OCI-LY7 (cell line): ENCODE results near the gene HCST. TPM values are rescaled to one million over a fixed set of nuclear protein-coding genes. Genes with fewer than 3 reads are reported as not detected.

Experiments used
- BruUV-seq: library from RNA; stranded (reverse); fragments of 400-500 nt; replicated peaks from 2 replicates; lab custom pipeline; 2021; lab: Mats Ljungman, UMichigan
- CTCF ChIA-PET: fragments of 300-600 bp; sonication (Branson Sonifier 250); formaldehyde crosslinking; loops from one replicate; lab custom pipeline; 2022; ENCODE audit warnings: antibody characterized with exemption; ENCODE audit not compliant: unreplicated experiment; lab: Charles Lee
- POLR2A ChIA-PET: fragments of 300-600 bp; sonication (Branson Sonifier 250); formaldehyde crosslinking; loops from one replicate; lab custom pipeline; 2022; ENCODE audit warnings: antibody characterized with exemption; lab: Charles Lee
- DNase-seq: peaks from one replicate; pipeline ENCODE4 v3.0.0-alpha.2; 2015; ENCODE audit warnings: low spot score
- H2AFZ ChIP-seq: fragments of 200-600 bp; sonication (generic), shearing (Covaris generic); 2 replicates; pipeline ENCODE4 v1.6.1; 2014; ENCODE audit warnings: mild to moderate bottlenecking, antibody characterized with exemption, low read length, moderate library complexity
- H3K27ac ChIP-seq: fragments of 200-600 bp; sonication (generic); 2 replicates; pipeline ENCODE4 v1.5.1; 2014; ENCODE audit warnings: mixed run types, low read depth, mild to moderate bottlenecking, moderate library complexity, low read length, inconsistent platforms; ENCODE audit not compliant: poor library complexity, severe bottlenecking
- H3K36me3 ChIP-seq: fragments of 200-600 bp; sonication (generic); 2 replicates; pipeline ENCODE4 v1.6.1; 2014; ENCODE audit warnings: mild to moderate bottlenecking, antibody characterized with exemption, low read length, moderate library complexity, mixed read lengths; ENCODE audit not compliant: insufficient read depth
- H3K4me1 ChIP-seq: fragments of 200-600 bp; sonication (generic); 2 replicates; pipeline ENCODE4 v1.5.1; 2014; ENCODE audit warnings: mild to moderate bottlenecking, low read length; ENCODE audit not compliant: insufficient read depth, poor library complexity, severe bottlenecking
- H3K4me2 ChIP-seq: fragments of 200-600 bp; sonication (generic); 2 replicates; pipeline ENCODE4 v1.6.1; 2014; ENCODE audit warnings: mild to moderate bottlenecking, low read length
- H3K4me3 ChIP-seq: fragments of 200-600 bp; sonication (generic); 2 replicates; pipeline ENCODE4 v1.5.1; 2014; ENCODE audit warnings: mild to moderate bottlenecking, low read depth, low read length; ENCODE audit not compliant: poor library complexity, severe bottlenecking
- H3K79me2 ChIP-seq: fragments of 200-600 bp; sonication (generic); 2 replicates; pipeline ENCODE4 v1.6.1; 2016; ENCODE audit warnings: low read depth, mild to moderate bottlenecking, low read length, moderate library complexity, mixed read lengths; ENCODE audit not compliant: insufficient read depth
- H3K9me2 ChIP-seq: fragments of 200-600 bp; sonication (generic); 2 replicates; pipeline ENCODE4 v1.6.1; 2016; ENCODE audit warnings: mild to moderate bottlenecking, low read length, mixed read lengths; ENCODE audit not compliant: insufficient read depth
- H3K9me3 ChIP-seq: fragments of 200-600 bp; sonication (generic); 2 replicates; pipeline ENCODE4 v1.6.1; 2014; ENCODE audit warnings: mild to moderate bottlenecking, mixed run types, low read length, mixed read lengths
- H4K20me1 ChIP-seq: fragments of 200-600 bp; sonication (generic); 2 replicates; pipeline ENCODE4 v1.6.1; 2014; ENCODE audit warnings: mild to moderate bottlenecking, antibody characterized with exemption, low read length, moderate library complexity, mixed read lengths; ENCODE audit not compliant: insufficient read depth
- EZH2phosphoT487 ChIP-seq: fragments of 200-600 bp; sonication (generic); IDR thresholded peaks from 2 replicates; pipeline ENCODE4 v1.6.1; 2018; ENCODE audit warnings: low read depth, borderline replicate concordance, mild to moderate bottlenecking, mixed run types, antibody characterized with exemption, low read length, moderate library complexity, mixed read lengths
- intact Hi-C: fragments of 100-400 bp; cut with micrococcal nuclease; formaldehyde crosslinking; loops from one replicate; pipeline ENCODE4 v1.10.0; 2022; ENCODE audit not compliant: unreplicated experiment
- total RNA-seq, 2 experiments: library from RNA; depleted of rRNA in 1 of 2; stranded (reverse); fragments of >200 nt in 1 of 2; shearing (Covaris generic) in 1 of 2; gene quantifications; 2 replicates each; pipeline ENCODE4 v1.2.3, GENCODE V29; 2014 to 2022
- TF ChIP-seq, protein P1 (sequence below): fragments of 200-600 bp; sonication (generic); conservative IDR thresholded peaks from 2 replicates; pipeline ENCODE4 v1.5.1; 2014; ENCODE audit warnings: mild to moderate bottlenecking, antibody characterized with exemption, low read length, moderate library complexity, mixed read lengths

The HCST gene
- total RNA-seq, 2 experiments from 2014 or later, result 8.1 to 36.0 TPM

DNA sequence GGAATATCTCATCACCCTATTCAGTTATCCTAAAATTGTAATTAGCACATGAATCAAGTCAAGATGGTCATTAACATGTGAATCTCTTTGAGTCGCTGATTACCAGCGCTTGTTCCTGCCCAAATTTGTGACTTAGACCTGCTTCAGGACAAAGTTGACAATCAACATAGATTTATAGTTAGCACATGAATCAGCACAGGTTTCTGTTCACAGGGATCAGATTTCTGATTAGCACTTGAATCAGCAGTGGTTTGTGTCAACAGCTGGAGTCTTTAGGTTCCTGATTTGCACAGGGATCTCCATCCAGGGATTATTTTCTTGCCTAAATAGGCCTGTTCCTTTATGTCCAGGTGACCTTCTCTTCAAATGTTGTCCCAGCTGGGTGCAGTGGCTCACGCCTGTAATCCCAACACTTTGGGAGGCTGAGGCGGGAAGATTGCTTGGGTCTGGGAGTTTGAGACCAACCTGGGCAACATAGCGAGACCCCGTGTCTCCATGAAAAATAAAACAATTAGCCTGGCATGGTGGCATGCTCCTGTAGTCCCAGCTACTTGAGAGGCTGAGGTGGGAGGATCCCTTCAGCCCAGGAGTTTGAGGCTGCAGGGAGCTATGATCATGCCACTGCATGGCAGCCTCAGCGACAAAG, 30.1 kb downstream of the HCST start:
- H3K4me1 ChIP-seq, result peaks cover 12% of the 10 kb centered on the region
- no peak overlapping the region for H3K4me3 ChIP-seq
- CTCF ChIA-PET, result no interaction called here
- intact Hi-C loops, result no loop called here
- no peak overlapping the region for H3K27ac ChIP-seq
- BruUV-seq, result no TSS peak
- TF ChIP-seq, protein P1, sequence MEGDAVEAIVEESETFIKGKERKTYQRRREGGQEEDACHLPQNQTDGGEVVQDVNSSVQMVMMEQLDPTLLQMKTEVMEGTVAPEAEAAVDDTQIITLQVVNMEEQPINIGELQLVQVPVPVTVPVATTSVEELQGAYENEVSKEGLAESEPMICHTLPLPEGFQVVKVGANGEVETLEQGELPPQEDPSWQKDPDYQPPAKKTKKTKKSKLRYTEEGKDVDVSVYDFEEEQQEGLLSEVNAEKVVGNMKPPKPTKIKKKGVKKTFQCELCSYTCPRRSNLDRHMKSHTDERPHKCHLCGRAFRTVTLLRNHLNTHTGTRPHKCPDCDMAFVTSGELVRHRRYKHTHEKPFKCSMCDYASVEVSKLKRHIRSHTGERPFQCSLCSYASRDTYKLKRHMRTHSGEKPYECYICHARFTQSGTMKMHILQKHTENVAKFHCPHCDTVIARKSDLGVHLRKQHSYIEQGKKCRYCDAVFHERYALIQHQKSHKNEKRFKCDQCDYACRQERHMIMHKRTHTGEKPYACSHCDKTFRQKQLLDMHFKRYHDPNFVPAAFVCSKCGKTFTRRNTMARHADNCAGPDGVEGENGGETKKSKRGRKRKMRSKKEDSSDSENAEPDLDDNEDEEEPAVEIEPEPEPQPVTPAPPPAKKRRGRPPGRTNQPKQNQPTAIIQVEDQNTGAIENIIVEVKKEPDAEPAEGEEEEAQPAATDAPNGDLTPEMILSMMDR, result no peak
- H2AFZ ChIP-seq, result peak overlapping the region; percentile 67
- POLR2A ChIA-PET, result no interaction called here
- peak overlapping the region; percentile 59 for H3K4me2 ChIP-seq
- no peaks in the 10 kb centered on the region for H3K9me3 ChIP-seq
- no peaks in the 10 kb centered on the region for H4K20me1 ChIP-seq
- no peaks in the 10 kb centered on the region for H3K36me3 ChIP-seq
- no peaks in the 10 kb centered on the region for H3K9me2 ChIP-seq
- no peak for DNase-seq
- no peaks in the 10 kb centered on the region for H3K79me2 ChIP-seq

DNA sequence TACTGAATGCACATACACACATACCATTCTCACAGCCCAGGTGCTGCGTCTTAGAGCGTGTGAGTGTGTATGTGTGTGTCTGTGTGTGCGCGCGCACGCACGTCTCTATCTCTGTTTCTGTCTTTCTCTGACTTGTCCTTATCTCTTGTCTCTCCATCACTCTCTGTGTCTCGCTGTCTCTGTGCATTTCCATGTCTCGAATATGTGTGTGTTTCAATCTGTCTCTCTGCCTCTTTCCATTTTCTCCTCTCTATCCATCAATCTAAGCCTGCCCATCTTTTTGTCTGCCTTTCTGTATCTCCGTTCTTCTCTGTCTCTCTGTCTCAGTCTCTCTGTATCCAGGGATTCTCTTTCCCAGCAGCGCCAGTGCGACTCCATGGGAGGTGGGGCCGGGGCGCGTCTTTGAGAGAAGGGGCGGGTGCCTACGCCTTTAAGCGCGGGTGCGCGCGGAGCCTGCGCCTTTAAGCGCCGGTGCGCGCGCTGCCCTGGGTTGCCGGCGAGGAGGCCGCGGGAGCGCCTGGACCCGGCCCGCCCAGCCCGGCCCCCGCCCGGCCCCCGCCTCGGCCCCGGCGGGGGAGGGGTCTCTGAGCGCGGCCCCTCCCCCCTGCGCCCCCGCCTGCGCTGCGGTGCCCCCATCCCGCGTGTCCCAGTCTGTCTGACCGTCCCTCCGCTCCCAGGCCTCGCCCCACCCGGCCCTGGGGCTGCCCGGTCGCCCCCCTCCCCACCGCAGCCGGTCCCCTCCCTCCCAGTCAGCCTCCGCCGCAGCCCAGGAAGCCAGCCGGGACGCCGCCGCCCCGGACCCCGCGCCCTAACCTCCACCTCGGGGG, 33.8 kb downstream of the HCST start, which contains the start of gene LRFN3:
Gene LRFN3, plus strand, starts transcription at position 464 of the 827 bp plus-strand sequence. CDS start 3,052 bp downstream, outside the sequence.
- Histone ChIP-seq H4K20me1 (no peaks in the 10 kb centered on the region), H3K27ac (no peak within 1 kb of the TSS), H3K9me3 (no peaks in the 10 kb centered on the region), H3K9me2 (no peaks in the 10 kb centered on the region), H3K79me2 (no peaks in the 10 kb centered on the region), H2AFZ (peak within 1 kb of the TSS; percentile 59), H3K36me3 (no peaks in the 10 kb centered on the region), H3K4me1 (peaks cover 6% of the 10 kb centered on the region), H3K4me2 (peak within 1 kb of the TSS; percentile 82), H3K4me3 (peak within 1 kb of the TSS; percentile 80)
- POLR2A ChIA-PET, result no interaction called here
- CTCF ChIA-PET, result no interaction called here
- TF ChIP-seq, protein P1, result no peak
- no peak for TF ChIP-seq EZH2phosphoT487
- BruUV-seq, result no TSS peak
- intact Hi-C loops, result no loop called here
- peak; percentile 68 for DNase-seq
